ENCODE data around the gene NIPAL4.

The NIPAL4 gene

GRCh38 chr5:157510682-157511081, 50.7 kb downstream of the NIPAL4 start:
- Histone ChIP-seq H3K9me3 (ENCODE audit: control insufficient read depth, low read depth, low read length) (no peaks in the 10 kb centered on the region), H3K27ac (ENCODE audit: low read length) (no peak overlapping the region), H3K4me1 (ENCODE audit: control insufficient read depth, low read depth, low read length) (no peaks in the 10 kb centered on the region), H3K9ac (ENCODE audit: low read length) (no peak overlapping the region), H3K4me3 (ENCODE audit: low read length) (no peak overlapping the region), H3K27me3 (ENCODE audit: control insufficient read depth, insufficient read depth, low read length) (no peaks in the 10 kb centered on the region), H3K36me3 (ENCODE audit: control insufficient read depth, low read depth, low read length) (peaks cover 7% of the 10 kb centered on the region)

- H3K9me3 ChIP-seq (ENCODE audit: control insufficient read depth, low read depth, low read length), result no peaks in the 10 kb centered on the region
- no peak overlapping the region for H3K9ac ChIP-seq (ENCODE audit: low read length)
- H3K27ac ChIP-seq (ENCODE audit: low read length), result no peak overlapping the region
- H3K36me3 ChIP-seq (ENCODE audit: control insufficient read depth, low read depth, low read length), result peaks cover 7% of the 10 kb centered on the region
- H3K4me1 ChIP-seq (ENCODE audit: control insufficient read depth, low read depth, low read length), result no peaks in the 10 kb centered on the region
- no peak overlapping the region for H3K4me3 ChIP-seq (ENCODE audit: low read length)
- H3K27me3 ChIP-seq (ENCODE audit: control insufficient read depth, insufficient read depth, low read length), result no peaks in the 10 kb centered on the region
Observed at GRCh38 chr5:157511651-157512644, 51.9 kb downstream of the NIPAL4 start.

DNA sequence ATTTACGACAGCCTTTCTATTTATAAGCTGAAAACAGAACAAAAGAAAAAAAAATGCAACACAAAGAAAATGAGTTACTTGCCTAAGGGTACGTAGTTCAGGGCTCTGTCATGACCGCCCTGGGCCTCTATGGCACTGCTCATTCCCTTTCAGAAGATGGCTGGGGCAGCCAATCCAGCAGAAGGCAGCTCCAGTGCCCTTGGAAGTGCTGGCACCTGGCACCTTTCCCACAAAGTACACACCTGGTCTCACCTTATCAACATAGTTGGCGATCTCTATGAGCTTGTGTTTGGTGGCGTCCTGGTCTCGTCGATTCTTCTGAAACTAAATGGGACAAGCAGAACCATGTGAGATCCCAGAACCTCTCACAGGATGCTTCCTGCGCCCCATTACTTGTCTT, 53.2 kb downstream of the NIPAL4 start:
- Histone ChIP-seq H3K27me3 (ENCODE audit: control insufficient read depth, insufficient read depth, low read length) (no peaks in the 10 kb centered on the region), H3K4me3 (ENCODE audit: low read length) (no peak overlapping the region), H3K9me3 (ENCODE audit: control insufficient read depth, low read depth, low read length) (no peaks in the 10 kb centered on the region), H3K4me1 (ENCODE audit: control insufficient read depth, low read depth, low read length) (no peaks in the 10 kb centered on the region), H3K27ac (ENCODE audit: low read length) (no peak overlapping the region), H3K36me3 (ENCODE audit: control insufficient read depth, low read depth, low read length) (peaks cover 3% of the 10 kb centered on the region), H3K9ac (ENCODE audit: low read length) (no peak overlapping the region)

DNA sequence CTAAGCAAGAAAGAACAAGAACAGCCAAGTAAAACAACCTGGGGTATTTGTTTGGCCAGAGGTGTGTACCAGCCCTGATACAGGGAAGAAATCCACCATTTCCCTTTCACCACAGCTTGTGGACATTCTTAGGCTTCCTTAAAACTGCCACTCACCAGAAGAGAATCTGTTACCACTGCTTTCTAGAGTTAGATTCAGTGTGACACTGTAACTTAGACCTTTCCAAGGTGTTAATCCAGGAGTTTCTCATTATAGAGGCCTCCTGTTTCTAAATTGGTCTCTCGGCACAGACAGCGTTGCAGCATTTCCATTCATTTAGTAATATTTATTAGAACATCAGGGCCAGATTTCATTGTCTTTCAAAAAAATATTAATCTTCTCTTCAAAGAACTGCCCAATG, 55.0 kb downstream of the NIPAL4 start:
- H3K9me3 ChIP-seq (ENCODE audit: control insufficient read depth, low read depth, low read length), result no peaks in the 10 kb centered on the region
- no peaks in the 10 kb centered on the region for H3K27me3 ChIP-seq (ENCODE audit: control insufficient read depth, insufficient read depth, low read length)
- H3K36me3 ChIP-seq (ENCODE audit: control insufficient read depth, low read depth, low read length), result no peaks in the 10 kb centered on the region

GRCh38 chr5:157516006-157516405, 56.0 kb downstream of the NIPAL4 start:
- no peak overlapping the region for H3K9ac ChIP-seq (ENCODE audit: low read length)
- no peak overlapping the region for H3K4me3 ChIP-seq (ENCODE audit: low read length)
- H3K27ac ChIP-seq (ENCODE audit: low read length), result no peak overlapping the region

More for the DNA sequence above, 55.0 kb downstream of the NIPAL4 start:
- Histone ChIP-seq H3K9ac (ENCODE audit: low read length) (no peak overlapping the region), H3K4me1 (ENCODE audit: control insufficient read depth, low read depth, low read length) (no peaks in the 10 kb centered on the region), H3K27ac (ENCODE audit: low read length) (no peak overlapping the region), H3K4me3 (ENCODE audit: low read length) (no peak overlapping the region)

GRCh38 chr5:157516626-157517325, 56.8 kb downstream of the NIPAL4 start:
- no peaks in the 10 kb centered on the region for H3K36me3 ChIP-seq (ENCODE audit: control insufficient read depth, low read depth, low read length)
- no peaks in the 10 kb centered on the region for H3K9me3 ChIP-seq (ENCODE audit: control insufficient read depth, low read depth, low read length)
- H3K4me1 ChIP-seq (ENCODE audit: control insufficient read depth, low read depth, low read length), result no peaks in the 10 kb centered on the region
- no peak overlapping the region for H3K4me3 ChIP-seq (ENCODE audit: low read length)
- H3K27me3 ChIP-seq (ENCODE audit: control insufficient read depth, insufficient read depth, low read length), result no peaks in the 10 kb centered on the region
- no peak overlapping the region for H3K27ac ChIP-seq (ENCODE audit: low read length)
- H3K9ac ChIP-seq (ENCODE audit: low read length), result no peak overlapping the region

More at GRCh38 chr5:157516006-157516405, 56.0 kb downstream of the NIPAL4 start:
- Histone ChIP-seq H3K4me1 (ENCODE audit: control insufficient read depth, low read depth, low read length) (no peaks in the 10 kb centered on the region), H3K9me3 (ENCODE audit: control insufficient read depth, low read depth, low read length) (no peaks in the 10 kb centered on the region), H3K36me3 (ENCODE audit: control insufficient read depth, low read depth, low read length) (no peaks in the 10 kb centered on the region), H3K27me3 (ENCODE audit: control insufficient read depth, insufficient read depth, low read length) (no peaks in the 10 kb centered on the region)

- H3K9ac ChIP-seq (ENCODE audit: low read length), result no peak overlapping the region
- no peak overlapping the region for H3K4me3 ChIP-seq (ENCODE audit: low read length)
Observed at GRCh38 chr5:157518963-157519362, 59.0 kb downstream of the NIPAL4 start.

GRCh38 chr5:157519579-157520253, 59.7 kb downstream of the NIPAL4 start:
- H3K27me3 ChIP-seq (ENCODE audit: control insufficient read depth, insufficient read depth, low read length), result no peaks in the 10 kb centered on the region
- H3K4me3 ChIP-seq (ENCODE audit: low read length), result no peak overlapping the region
- H3K4me1 ChIP-seq (ENCODE audit: control insufficient read depth, low read depth, low read length), result no peaks in the 10 kb centered on the region
- no peak overlapping the region for H3K9ac ChIP-seq (ENCODE audit: low read length)
- no peak overlapping the region for H3K27ac ChIP-seq (ENCODE audit: low read length)
- H3K36me3 ChIP-seq (ENCODE audit: control insufficient read depth, low read depth, low read length), result no peaks in the 10 kb centered on the region
- no peaks in the 10 kb centered on the region for H3K9me3 ChIP-seq (ENCODE audit: control insufficient read depth, low read depth, low read length)

More at GRCh38 chr5:157518963-157519362, 59.0 kb downstream of the NIPAL4 start:
- Histone ChIP-seq H3K4me1 (ENCODE audit: control insufficient read depth, low read depth, low read length) (no peaks in the 10 kb centered on the region), H3K9me3 (ENCODE audit: control insufficient read depth, low read depth, low read length) (no peaks in the 10 kb centered on the region), H3K27me3 (ENCODE audit: control insufficient read depth, insufficient read depth, low read length) (no peaks in the 10 kb centered on the region), H3K36me3 (ENCODE audit: control insufficient read depth, low read depth, low read length) (no peaks in the 10 kb centered on the region), H3K27ac (ENCODE audit: low read length) (no peak overlapping the region)

DNA sequence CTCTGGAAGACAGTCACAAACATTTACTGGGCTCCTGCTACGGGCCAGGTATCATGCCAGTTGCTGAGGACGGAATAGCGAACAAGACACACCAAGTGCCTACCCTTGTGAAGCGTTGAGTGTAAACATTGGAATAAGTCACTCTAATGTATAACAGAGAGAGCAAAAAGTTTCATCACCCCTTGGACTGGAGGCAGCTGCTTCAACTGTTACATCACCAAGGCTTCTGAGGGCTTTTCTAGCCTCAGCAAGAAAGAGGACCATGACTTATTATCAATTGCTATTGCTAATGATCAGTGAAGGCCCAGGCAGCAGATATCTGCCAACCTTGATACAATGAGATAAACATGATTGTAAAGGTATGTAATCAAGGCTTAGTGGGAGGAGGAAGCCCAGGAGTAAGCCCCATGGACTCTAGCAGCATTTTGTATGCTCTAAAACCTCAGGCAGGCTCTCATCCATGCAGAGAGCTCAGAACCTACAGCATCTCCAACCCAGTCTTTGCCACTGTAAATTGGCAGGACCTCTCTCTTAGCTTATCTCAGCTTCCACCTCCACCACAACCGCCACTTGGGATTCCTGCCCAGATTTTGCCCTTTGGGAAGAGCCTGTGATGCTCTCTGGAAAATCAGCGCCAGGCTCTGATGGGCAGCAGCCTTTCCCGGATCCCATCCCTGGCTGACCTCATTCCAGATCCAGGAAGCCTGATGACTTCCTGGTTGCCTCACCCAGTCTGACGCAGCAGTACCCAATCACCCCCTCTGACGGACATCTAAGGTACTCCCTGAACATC, 61.1 kb downstream of the NIPAL4 start:
- Histone ChIP-seq H3K27ac (ENCODE audit: low read length) (no peak overlapping the region), H3K9me3 (ENCODE audit: control insufficient read depth, low read depth, low read length) (no peaks in the 10 kb centered on the region), H3K36me3 (ENCODE audit: control insufficient read depth, low read depth, low read length) (no peaks in the 10 kb centered on the region), H3K4me3 (ENCODE audit: low read length) (no peak overlapping the region), H3K27me3 (ENCODE audit: control insufficient read depth, insufficient read depth, low read length) (no peaks in the 10 kb centered on the region), H3K9ac (ENCODE audit: low read length) (no peak overlapping the region), H3K4me1 (ENCODE audit: control insufficient read depth, low read depth, low read length) (no peaks in the 10 kb centered on the region)

DNA sequence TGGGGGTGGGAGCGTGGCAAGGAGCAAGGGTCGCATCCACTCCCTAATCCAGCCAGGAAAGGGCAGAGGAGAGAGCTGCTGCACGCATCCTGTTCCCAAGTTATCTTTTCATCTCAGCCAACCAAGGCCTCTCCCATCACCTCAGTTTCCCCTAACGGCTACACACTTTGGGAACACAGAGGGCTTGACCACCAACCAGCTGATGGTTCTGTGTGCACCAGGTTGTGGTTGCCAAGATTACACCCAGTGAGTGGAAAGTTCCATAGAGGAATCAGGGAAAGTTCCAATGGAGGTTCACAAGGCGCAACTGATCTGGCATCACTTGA, 61.7 kb downstream of the NIPAL4 start:
- Histone ChIP-seq H3K9ac (ENCODE audit: low read length) (no peak overlapping the region), H3K4me1 (ENCODE audit: control insufficient read depth, low read depth, low read length) (no peaks in the 10 kb centered on the region), H3K27ac (ENCODE audit: low read length) (no peak overlapping the region), H3K4me3 (ENCODE audit: low read length) (no peak overlapping the region), H3K9me3 (ENCODE audit: control insufficient read depth, low read depth, low read length) (no peaks in the 10 kb centered on the region), H3K27me3 (ENCODE audit: control insufficient read depth, insufficient read depth, low read length) (no peaks in the 10 kb centered on the region), H3K36me3 (ENCODE audit: control insufficient read depth, low read depth, low read length) (no peaks in the 10 kb centered on the region)

DNA sequence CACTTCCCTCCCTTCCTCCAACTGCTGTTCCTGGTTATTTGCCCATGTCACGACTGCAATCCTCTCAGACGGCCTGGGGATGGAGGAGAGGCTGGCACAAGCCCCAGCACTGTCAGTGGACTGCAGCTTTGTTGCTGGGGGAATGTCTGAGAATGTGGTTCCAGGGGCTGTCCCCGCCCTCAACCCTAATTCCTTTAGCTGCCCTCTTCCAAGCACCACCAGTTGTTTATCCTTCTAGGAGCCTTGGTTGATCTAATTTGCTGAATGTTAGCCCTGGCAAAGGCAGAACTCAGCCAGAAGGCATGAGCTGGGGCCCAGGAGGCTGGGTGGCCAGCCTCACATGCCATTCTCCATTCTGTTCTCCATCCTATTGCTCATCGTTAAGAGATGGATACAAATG, 64.0 kb downstream of the NIPAL4 start:
- H3K4me3 ChIP-seq (ENCODE audit: low read length), result no peak overlapping the region
- H3K27ac ChIP-seq (ENCODE audit: low read length), result no peak overlapping the region
- no peak overlapping the region for H3K9ac ChIP-seq (ENCODE audit: low read length)
- no peaks in the 10 kb centered on the region for H3K36me3 ChIP-seq (ENCODE audit: control insufficient read depth, low read depth, low read length)
- peaks cover 4% of the 10 kb centered on the region for H3K4me1 ChIP-seq (ENCODE audit: control insufficient read depth, low read depth, low read length)
- H3K27me3 ChIP-seq (ENCODE audit: control insufficient read depth, insufficient read depth, low read length), result no peaks in the 10 kb centered on the region
- H3K9me3 ChIP-seq (ENCODE audit: control insufficient read depth, low read depth, low read length), result no peaks in the 10 kb centered on the region
